OCI-LY7 (cell line): ENCODE results near the gene IGLL5.
A peak's percentile ranks its signal among the peaks of the same experiment; 100 is the strongest.

Experiments
- CTCF ChIP-seq: fragments of 200-600 bp; sonication (generic); conservative IDR thresholded peaks from 2 replicates; pipeline ENCODE4 v1.5.1; 2014; ENCODE audit warnings: mild to moderate bottlenecking, antibody characterized with exemption, low read length, moderate library complexity, mixed read lengths
- EZH2phosphoT487 ChIP-seq: fragments of 200-600 bp; sonication (generic); IDR thresholded peaks from 2 replicates; pipeline ENCODE4 v1.6.1; 2018; ENCODE audit warnings: low read depth, borderline replicate concordance, mild to moderate bottlenecking, mixed run types, antibody characterized with exemption, low read length, moderate library complexity, mixed read lengths

- peak; percentile 94 for TF ChIP-seq CTCF
- no peak for TF ChIP-seq EZH2phosphoT487
These were observed 3.4 kb upstream of the IGLL5 start for GRCh38 chr22:22884010-22884887.
